HG02759 (cell line): Measurements from ENCODE around the gene RASGEF1C.

ENCODE experiments used
- ATAC-seq: cut with Tn5 transposase; IDR thresholded peaks from one replicate; pipeline ENCODE4 v1.9.1; 2021; ENCODE audit warnings: mild to moderate bottlenecking, moderate library complexity; ENCODE audit not compliant: unreplicated experiment

The RASGEF1C gene

GRCh38 chr5:180068519-180069090, 140.4 kb downstream of the RASGEF1C start:
- ATAC-seq = no peak

DNA sequence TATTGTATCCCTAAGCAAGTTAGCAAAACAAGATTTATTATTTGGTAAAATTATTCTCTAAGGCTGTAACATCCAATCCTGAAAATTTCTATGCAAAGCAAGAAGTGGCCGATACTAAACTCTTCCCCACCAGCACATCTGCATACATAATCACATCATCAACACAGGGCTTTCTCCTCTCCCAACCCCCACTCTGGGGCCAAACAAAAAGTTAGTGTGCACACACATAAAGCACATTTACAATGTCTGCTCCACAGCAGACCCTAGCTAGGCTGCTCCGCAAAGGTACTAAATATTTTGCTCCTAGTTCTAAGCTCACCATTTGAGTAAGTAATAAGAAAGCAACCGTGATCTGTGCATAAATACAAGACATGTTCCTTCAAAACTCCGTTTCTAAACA, 141.0 kb downstream of the RASGEF1C start:
- no peak for ATAC-seq

- ATAC-seq = no peak
These were observed 148.8 kb downstream of the RASGEF1C start for GRCh38 chr5:180060192-180060591.

- no peak for ATAC-seq
These were observed 149.7 kb downstream of the RASGEF1C start for GRCh38 chr5:180059326-180059725.

DNA sequence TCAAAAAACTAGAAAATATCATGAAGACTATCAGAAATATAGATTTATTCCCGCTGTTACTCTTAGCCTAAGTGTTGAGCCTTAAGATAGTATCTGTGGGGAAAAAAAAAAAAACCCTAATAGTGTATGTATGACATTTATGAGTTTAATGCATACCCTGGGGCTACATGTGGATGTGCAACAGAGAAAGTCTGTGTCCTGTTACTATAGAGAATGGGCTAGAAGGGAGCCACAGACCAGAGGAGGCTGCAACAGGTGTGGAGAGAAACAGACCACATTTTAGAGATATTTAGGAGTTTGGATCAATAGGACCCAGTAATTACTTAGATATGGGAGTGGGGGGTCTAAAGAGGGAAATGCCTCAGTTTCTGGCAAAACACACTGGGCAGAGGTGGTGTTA, 152.9 kb downstream of the RASGEF1C start:
- no peak for ATAC-seq

DNA sequence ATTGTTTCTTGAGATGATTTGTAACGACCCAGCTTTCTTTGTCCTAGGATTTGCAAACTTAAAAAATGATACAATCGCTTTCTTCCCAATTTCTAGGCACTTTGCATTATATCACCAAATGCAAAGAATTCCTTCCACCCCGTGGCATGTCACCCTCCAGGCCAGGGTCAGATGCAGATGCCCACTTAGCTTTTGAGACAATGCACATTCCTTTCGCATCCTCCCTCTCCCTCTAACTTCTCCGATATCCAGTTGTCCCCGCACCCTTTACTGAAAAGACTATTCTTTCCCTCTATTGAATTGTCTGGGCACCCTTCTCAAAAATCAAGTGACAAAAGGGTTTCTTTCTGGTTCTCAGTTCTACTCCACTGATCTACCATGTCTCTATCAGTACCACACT, 154.8 kb downstream of the RASGEF1C start:
- no peak for ATAC-seq

DNA sequence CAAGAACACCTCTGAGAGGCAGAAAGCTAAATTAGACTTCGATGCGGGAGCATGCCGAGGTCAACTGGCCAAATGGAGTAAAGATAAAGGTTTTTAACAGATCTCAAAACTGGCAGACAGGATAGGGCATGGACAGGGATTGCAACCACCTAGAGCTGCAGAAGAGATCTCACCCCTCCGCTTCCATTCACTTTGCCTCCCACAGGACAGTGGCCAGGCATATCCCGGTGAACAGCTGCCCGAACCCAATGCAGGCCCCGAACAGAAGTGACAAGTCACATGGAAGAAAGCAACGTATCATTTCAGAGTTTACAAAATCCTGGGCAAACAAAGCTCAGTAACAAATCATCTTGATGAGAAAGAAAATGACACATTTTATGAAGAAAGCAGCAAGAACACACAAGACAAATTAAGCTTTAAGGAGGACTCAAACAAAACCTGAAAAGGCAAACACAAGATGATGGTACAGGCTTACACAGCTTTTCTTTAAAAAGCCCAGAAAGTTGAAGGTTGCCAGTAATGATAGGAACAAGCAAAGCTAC, 155.9 kb downstream of the RASGEF1C start:
- ATAC-seq = no peak

DNA sequence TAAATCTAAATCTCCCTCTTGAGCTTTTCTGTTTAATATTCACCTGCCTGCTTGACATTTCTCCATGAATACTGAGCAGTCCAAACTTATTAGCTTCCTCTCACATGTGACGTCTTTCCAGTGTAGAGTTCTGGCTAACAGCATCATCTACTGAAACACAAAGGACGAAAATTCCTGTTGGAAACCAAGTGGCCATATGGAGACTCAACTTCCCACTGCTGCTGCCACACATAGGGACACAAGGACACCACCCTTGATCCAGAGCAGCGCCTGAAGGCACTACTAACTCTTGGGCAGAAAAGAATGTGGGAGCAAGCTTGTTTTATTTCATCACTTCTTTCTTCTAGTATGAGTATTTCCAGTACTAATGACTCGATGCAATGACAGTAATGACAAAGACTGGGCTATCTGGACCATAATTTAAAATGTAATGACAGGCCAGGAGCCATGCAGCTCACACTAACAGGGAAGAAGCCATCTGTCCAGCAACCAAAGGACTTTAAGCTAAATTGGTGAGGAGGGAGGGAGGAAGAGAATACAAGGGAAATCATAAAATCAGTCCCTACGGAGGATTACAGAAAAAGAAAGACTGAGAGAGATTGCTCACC, 156.7 kb downstream of the RASGEF1C start:
- no peak for ATAC-seq
